Tibial nerve (tissue), 4 donors: Measurements from ENCODE around the gene ZNF74. TPM values are rescaled to one million over a fixed set of nuclear protein-coding genes. Genes with fewer than 3 reads are reported as not detected.
A peak's percentile ranks its signal among the peaks of the same experiment; 100 is the strongest.

ENCODE experiments used
- DNase-seq, 2 donors: peaks; one replicate each; pipeline ENCODE4 v3.0.0-alpha.2; 2019; ENCODE audit warnings: low spot score in 2 of 2
- H3K27ac ChIP-seq, 4 donors: fragments of 200-600 bp; sonication (generic) in 3 of 4; one replicate each; pipeline ENCODE4 v1.5.1; 2017 to 2019; ENCODE audit warnings: mild to moderate bottlenecking in 1 of 4
- H3K27me3 ChIP-seq, 2 donors: fragments of 200-600 bp; sonication (generic) in 1 of 2; one replicate each; pipeline versions ENCODE4 v1.5.1 to v1.6.0; 2017 to 2019
- H3K36me3 ChIP-seq, 3 donors: fragments of 200-600 bp; sonication (generic); one replicate each; pipeline ENCODE4 v1.5.1; 2018 to 2019
- H3K4me1 ChIP-seq, 4 donors: fragments of 200-600 bp; sonication (generic) in 3 of 4; one replicate each; pipeline ENCODE4 v1.5.1; 2017 to 2019
- H3K4me3 ChIP-seq, 4 donors: fragments of 200-600 bp; sonication (generic) in 3 of 4; one replicate each; pipeline ENCODE4 v1.5.1; 2017 to 2019; ENCODE audit warnings: mild to moderate bottlenecking in 1 of 4, moderate library complexity in 1 of 4
- H3K9me3 ChIP-seq, 4 donors: fragments of 200-600 bp; sonication (generic) in 3 of 4; one replicate each; pipeline ENCODE4 v1.5.1; 2017 to 2019
- EP300 ChIP-seq, 2 donors: sonication (generic); formaldehyde crosslinking; IDR thresholded peaks; one replicate each; pipeline ENCODE4 v1.6.1; 2017; ENCODE audit warnings: antibody characterized with exemption in 2 of 2, mild to moderate bottlenecking in 1 of 2
- POLR2A ChIP-seq, 2 donors: fragments of 450-650 bp; IDR thresholded peaks; one replicate each; pipeline ENCODE4 v1.6.1; 2017; ENCODE audit warnings: antibody characterized with exemption in 2 of 2, mild to moderate bottlenecking in 2 of 2, moderate library complexity in 2 of 2
- WGBS, 2 donors: methylation state at CpG; one replicate each; pipeline ENCODE4 v1.1.5; 2018; 5-methylcytosine and 5-hydroxymethylcytosine counted together
- total RNA-seq, 4 donors: library from RNA; depleted of rRNA; stranded (reverse); fragments of >200 nt; gene quantifications; one replicate each; pipeline ENCODE4 v1.1.0, GENCODE V29; 2016
- TF ChIP-seq, protein P1 (sequence below), 5 experiments: fragments of 200-600 bp in 3 of 5; fragments of 450-650 bp in 2 of 5; sonication (generic) in 3 of 5; IDR thresholded peaks; one replicate each; pipeline ENCODE4 v1.5.1; 2016 to 2019; ENCODE audit warnings: antibody characterized with exemption in 5 of 5, mild to moderate bottlenecking in 3 of 5, moderate library complexity in 2 of 5

Gene ZNF74
- total RNA-seq, 4 donors from 2014 or later: 8.7 to 13.5 (median 10.2) TPM

DNA sequence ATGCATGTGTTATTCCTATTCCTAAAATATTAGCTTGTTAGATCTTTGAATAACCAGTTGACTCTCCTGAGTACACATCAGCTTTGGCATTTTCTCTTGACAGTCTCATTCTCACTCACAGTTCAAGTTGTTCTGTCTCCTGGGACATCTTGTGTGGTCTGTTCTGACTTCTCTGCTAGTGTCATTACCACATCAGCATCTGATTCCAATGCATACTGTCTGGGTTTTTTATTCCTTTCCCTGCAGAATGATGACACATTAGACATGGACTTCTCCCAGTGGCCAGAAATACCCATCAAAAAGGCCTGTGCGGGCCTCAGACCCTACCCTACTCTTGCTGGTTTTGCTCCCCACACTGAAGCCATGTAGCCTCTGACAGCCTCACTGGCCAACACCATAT lies 2.7 kb downstream of the ZNF74 start:
- peak in 1 of 2 donors; percentile 76 for DNase-seq

DNA sequence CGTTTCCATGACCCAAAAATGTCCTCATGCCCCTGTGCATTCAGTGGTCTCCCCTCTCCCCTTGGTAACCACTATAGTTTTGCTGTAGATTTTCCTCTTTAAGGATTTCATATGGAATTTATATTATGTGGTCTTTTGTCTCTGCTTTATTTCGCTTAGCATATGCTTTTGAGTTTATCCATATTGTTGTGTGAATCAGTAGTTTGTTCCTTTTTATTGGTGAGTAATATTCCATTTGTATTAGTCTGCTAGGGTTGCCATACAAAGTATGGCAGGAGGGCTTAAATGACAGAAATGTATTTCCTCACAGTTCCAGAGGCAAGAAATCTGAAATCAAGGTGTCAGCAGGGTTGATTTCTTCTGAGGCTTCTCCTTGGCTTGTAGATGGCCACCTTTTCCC lies 3.5 kb downstream of the ZNF74 start:
- no peak overlapping the region for H3K4me3 ChIP-seq
- H3K27ac ChIP-seq: peak overlapping the region in 1 of 4 donors; percentile 42
- TF ChIP-seq, protein P1, sequence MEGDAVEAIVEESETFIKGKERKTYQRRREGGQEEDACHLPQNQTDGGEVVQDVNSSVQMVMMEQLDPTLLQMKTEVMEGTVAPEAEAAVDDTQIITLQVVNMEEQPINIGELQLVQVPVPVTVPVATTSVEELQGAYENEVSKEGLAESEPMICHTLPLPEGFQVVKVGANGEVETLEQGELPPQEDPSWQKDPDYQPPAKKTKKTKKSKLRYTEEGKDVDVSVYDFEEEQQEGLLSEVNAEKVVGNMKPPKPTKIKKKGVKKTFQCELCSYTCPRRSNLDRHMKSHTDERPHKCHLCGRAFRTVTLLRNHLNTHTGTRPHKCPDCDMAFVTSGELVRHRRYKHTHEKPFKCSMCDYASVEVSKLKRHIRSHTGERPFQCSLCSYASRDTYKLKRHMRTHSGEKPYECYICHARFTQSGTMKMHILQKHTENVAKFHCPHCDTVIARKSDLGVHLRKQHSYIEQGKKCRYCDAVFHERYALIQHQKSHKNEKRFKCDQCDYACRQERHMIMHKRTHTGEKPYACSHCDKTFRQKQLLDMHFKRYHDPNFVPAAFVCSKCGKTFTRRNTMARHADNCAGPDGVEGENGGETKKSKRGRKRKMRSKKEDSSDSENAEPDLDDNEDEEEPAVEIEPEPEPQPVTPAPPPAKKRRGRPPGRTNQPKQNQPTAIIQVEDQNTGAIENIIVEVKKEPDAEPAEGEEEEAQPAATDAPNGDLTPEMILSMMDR (IDR thresholded peaks at IDR 0.05): no peak
- TF ChIP-seq POLR2A (IDR thresholded peaks at IDR 0.05): no peak
- TF ChIP-seq EP300 (IDR thresholded peaks at IDR 0.05): no peak
- peaks cover 0 to 21% (median 0%) of the 10 kb centered on the region in 3 donors for H3K36me3 ChIP-seq
- H3K27me3 ChIP-seq: no peaks in the 10 kb centered on the region
- no peak for DNase-seq
- H3K9me3 ChIP-seq: no peaks in the 10 kb centered on the region
- H3K4me1 ChIP-seq: peaks cover 0 to 35% (median 11%) of the 10 kb centered on the region in 4 donors
- 88 to 94% methylated on average over 2 of the region's 2 CpGs for WGBS, 2 donors

More for the DNA sequence above, 2.7 kb downstream of the ZNF74 start:
- peak in 1 of 2 donors; percentile 64 for TF ChIP-seq EP300 (IDR thresholded peaks at IDR 0.05)
- TF ChIP-seq POLR2A (IDR thresholded peaks at IDR 0.05): no peak
- TF ChIP-seq, protein P1 (IDR thresholded peaks at IDR 0.05): no peak
- H3K27me3 ChIP-seq: no peaks in the 10 kb centered on the region
- WGBS, 2 donors: 67 to 77% methylated on average over 1 of the region's 1 CpG
- H3K36me3 ChIP-seq: peaks cover 0 to 13% (median 0%) of the 10 kb centered on the region in 3 donors
- no peaks in the 10 kb centered on the region for H3K9me3 ChIP-seq
- H3K4me1 ChIP-seq: peaks cover 0 to 35% (median 11%) of the 10 kb centered on the region in 4 donors
- H3K4me3 ChIP-seq: no peak overlapping the region
- H3K27ac ChIP-seq: peak overlapping the region in 1 of 4 donors; percentile 42

DNA sequence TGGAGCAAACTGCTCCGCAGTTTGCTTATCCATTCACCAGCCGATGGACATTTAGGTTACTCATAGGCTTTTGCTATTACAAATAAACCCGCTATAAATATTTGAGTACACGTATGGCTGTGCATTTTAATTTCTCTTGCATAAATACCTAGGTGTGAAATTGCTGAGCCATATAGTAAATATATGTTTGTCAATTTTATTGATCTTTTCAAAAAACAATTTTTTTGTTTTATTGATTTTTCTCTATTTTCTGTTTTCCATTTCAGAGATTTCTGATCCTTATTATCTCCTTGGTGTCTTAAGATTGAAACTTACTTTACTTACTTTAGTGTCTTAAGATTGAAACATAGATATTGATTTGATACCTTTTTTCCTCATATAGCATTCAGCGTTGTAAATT lies 4.5 kb downstream of the ZNF74 start:
- WGBS, 2 donors: 94 to 95% methylated on average over 5 of the region's 5 CpGs
- no peaks in the 10 kb centered on the region for H3K27me3 ChIP-seq
- H3K9me3 ChIP-seq: no peaks in the 10 kb centered on the region
- no peak overlapping the region for H3K27ac ChIP-seq
- H3K36me3 ChIP-seq: peaks cover 0 to 28% (median 0%) of the 10 kb centered on the region in 3 donors
- DNase-seq: no peak
- TF ChIP-seq EP300 (IDR thresholded peaks at IDR 0.05) (no peak), POLR2A (IDR thresholded peaks at IDR 0.05) (no peak)
- TF ChIP-seq, protein P1 (IDR thresholded peaks at IDR 0.05): no peak
- H3K4me3 ChIP-seq: no peak overlapping the region
- peaks cover 0 to 32% (median 11%) of the 10 kb centered on the region in 4 donors for H3K4me1 ChIP-seq

DNA sequence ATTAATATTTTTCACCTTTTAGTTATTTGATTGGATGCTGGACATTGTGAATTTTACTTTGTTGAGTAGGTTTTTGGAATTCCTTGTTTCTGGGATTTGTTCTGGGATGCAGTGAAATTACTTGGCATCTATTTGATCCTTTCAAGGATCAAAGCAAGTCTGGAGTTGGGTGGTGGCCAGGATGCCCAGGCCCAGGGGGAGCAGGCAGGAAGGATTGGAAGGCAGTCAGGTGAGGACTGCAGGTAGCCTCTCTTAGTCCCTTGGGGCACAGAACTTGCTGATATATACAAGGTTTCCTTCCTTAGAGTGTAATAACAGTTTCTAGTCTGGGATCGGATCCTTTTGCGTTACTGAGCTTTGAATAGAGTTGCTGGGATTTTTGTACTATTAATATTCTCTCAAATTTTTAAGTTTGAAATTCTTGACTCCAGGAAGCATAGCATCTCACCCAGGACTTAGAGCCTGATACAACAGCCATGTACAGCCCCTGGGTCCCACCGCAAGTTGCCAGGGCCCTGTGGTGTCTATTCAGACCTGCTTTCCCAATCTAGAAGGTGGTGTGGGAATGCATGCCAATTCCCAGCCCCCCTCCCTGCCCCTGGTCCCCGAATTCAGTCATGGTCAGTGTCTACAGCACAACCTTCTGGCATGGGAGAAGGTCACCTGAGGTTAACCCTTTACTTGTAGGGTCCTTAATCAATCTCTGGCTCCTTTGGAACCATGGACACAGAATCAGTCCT lies 6.1 kb downstream of the ZNF74 start:
- WGBS, 2 donors: 69 to 74% methylated on average over 4 of the region's 4 CpGs
- no peak overlapping the region for H3K4me3 ChIP-seq
- H3K36me3 ChIP-seq: peaks cover 0 to 44% (median 0%) of the 10 kb centered on the region in 3 donors
- H3K9me3 ChIP-seq: no peaks in the 10 kb centered on the region
- H3K4me1 ChIP-seq: peaks cover 0 to 22% (median 7%) of the 10 kb centered on the region in 4 donors
- DNase-seq: no peak
- no peaks in the 10 kb centered on the region for H3K27me3 ChIP-seq
- no peak for TF ChIP-seq EP300 (IDR thresholded peaks at IDR 0.05)
- no peak for TF ChIP-seq POLR2A (IDR thresholded peaks at IDR 0.05)
- TF ChIP-seq, protein P1 (IDR thresholded peaks at IDR 0.05): no peak
- no peak overlapping the region for H3K27ac ChIP-seq
